Stimulated activated CD4-positive, alpha-beta T cell treated with anti-CD3 and anti-CD28 coated beads, Interleukin-15, amount 100 ng/mL, for 1 hour (primary cell): ENCODE data around the gene CEACAM18.

ENCODE experiments used
- DNase-seq, 2 donors: peaks; one replicate each; pipeline ENCODE4 v3.0.0-alpha.2; 2020; ENCODE audit warnings: low read depth in 1 of 2, low spot score in 1 of 2

The CEACAM18 gene

GRCh38 chr19:51525651-51526050 is 47.3 kb downstream of the CEACAM18 start:
- no peak for DNase-seq

DNA sequence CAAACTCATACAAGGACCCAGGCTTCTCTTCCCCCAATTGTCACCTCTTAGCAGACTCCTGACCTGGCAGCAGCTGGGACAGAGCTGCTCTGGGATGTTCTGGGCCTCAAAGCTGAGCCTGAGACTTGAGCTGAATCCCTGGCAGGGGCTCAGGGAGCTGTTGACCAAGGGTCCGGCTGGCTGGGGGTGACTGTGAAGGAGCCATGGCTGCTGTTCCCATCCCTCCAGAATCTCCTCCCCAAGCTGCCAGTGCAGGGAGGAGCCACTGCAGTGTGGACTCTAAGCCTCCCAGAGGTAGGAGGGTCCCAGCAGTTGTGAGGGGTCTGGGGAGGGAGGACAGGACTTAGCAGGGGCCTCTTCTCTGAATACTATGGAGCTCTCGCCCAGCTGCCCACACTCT is 51.0 kb downstream of the CEACAM18 start:
- no peak for DNase-seq

DNA sequence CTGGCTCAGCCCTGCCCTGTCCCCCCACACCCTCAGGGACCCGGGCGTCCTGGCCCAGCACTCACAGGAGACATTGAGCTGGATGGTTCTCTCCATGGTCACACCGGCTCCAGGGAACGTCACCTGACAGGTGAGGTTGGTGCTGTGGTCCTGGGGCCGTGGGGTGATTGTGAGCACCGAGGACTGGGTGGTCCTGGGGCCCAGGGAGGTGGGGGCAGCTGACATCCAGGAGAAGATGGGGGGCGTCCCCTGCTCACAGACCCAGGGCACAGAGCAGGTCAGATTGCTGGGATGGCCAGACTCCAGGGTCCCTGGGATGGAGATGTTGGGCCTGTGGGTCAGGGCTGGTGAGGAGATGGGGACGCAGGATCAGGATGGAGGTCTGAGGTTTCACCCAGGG is 52.3 kb downstream of the CEACAM18 start:
- DNase-seq = no peak

DNA sequence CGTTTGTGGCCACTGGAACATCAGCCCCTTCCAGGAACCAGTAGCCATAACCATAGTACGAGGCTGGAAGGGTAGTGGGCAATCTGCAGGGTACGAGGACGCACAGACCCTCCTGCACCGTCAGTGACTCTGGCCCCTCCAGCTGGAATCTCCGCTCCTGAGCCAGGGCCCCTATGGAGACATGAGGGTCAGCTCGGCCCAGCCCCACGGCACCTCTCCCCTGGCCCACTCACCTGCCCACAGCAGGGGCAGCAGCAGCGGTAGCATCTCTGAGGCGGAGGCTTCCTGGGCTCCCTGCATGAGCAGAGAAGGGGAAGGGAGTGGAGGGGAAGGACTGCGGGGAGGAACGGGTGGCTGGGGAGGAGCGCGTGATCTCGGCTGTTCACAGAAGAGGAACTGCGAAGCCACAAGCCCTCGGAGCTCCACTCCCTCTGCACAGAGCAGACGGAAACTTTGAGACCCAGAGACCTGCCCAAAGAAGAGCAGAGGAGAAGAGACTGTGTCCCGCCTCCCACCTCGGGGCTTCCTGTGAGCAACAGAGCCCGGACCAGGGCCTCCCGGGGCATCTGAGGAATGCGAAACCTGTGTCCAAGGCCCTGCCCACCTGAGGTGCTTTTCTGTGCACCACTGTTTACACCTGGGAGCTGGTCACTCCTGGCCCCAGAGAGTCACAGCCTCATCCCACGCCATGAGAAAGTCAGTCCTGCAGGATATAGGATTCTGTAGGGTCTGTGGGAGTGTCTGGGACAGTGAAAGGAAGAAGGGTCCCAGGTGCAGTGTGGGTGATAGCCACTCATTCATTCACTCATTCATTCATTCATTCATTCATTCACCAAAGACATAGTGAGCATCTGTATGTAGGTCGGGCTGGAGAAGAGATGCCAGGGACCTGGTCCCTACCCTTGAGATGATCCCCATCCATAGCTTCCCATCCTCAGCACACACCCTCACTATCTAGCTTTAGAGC is 53.3 kb downstream of the CEACAM18 start, which contains the start of gene SIGLEC6:
Gene SIGLEC6, minus strand, starts transcription at position 322 of the 967 bp plus-strand sequence. Its CDS starts 22 bp downstream, at position 300.
- no peak for DNase-seq

DNA sequence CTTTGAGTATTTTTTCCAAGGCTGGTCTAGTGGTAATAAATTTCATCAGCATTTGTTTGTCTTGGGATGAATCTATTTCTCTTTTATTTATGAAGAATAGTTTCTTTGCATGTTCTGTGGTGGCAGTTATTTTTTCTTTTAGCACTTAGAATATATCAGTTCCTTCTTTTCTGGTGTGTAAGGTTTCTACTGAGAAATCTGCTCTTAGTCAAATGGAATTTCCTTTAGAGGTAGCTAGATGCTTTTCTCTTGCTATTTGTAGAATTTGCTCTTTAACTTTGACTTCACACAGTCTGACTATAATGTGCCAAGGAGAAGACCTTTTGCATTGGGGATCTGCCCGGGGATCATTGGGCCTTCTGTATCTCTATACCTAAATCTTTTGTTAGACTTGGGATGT is 57.2 kb downstream of the CEACAM18 start:
- no peak for DNase-seq

- no peak for DNase-seq
Measured at GRCh38 chr19:51539821-51540366, 61.6 kb downstream of the CEACAM18 start.
